H1 (cell line): ENCODE data around the gene DOCK10. TPM values are rescaled to one million over a fixed set of nuclear protein-coding genes. Genes with fewer than 3 reads are reported as not detected.

Source experiments
- BCL11A ChIP-seq, 2 experiments: IDR thresholded peaks; one replicate each; pipeline ENCODE4 v1.6.1; 2011; ENCODE audit warnings: low read depth in 2 of 2, low read length in 2 of 2, mild to moderate bottlenecking in 2 of 2
- CBX8 ChIP-seq: fragments of 300-800, 300-1000 bp; sonication (generic); IDR thresholded peaks from 2 replicates; pipeline ENCODE4 v1.7.1; 2016; ENCODE audit warnings: low read depth, low read length, borderline replicate concordance
- CHD2 ChIP-seq: IDR thresholded peaks from 2 replicates; pipeline ENCODE4 v1.6.1; 2012; ENCODE audit warnings: low read length, improper control_type of control experiment
- RAD21 ChIP-seq, 2 experiments: IDR thresholded peaks in 1 of 2; conservative IDR thresholded peaks in 1 of 2; 2 replicates each; pipeline ENCODE4 v1.6.1; 2011; ENCODE audit warnings: low read depth in 2 of 2, low read length in 2 of 2, improper control_type of control experiment in 1 of 2, inconsistent platforms in 1 of 2, mild to moderate bottlenecking in 1 of 2, moderate library complexity in 1 of 2
- polyA plus RNA-seq, 7 experiments: library from polyadenylated mRNA; depleted of rRNA in 3 of 7; stranded (reverse) in 5 of 7; unstranded in 2 of 7; fragments of >200 nt in 5 of 7; fragments of 200-250 nt in 2 of 7; gene quantifications; 1 replicate in 5 of 7; 2 replicates in 1 of 7; 4 replicates in 1 of 7; pipeline versions ENCODE4 v1.2.1 to v1.2.3, GENCODE V29; 2011 to 2013; ENCODE audit warnings: missing spikeins in 2 of 7, mixed read lengths in 2 of 7
- total RNA-seq: library from RNA; stranded (reverse); fragmentation: NEBNext Ultra II Directional; extraction: Animal tissue kit (Norgen Biotek cat#: 25700); gene quantifications from 2 replicates; pipeline ENCODE4 v1.2.1, GENCODE V29; 2021
- TF ChIP-seq, protein P1 (sequence below): fragments of 300-600 bp; sonication (generic); IDR thresholded peaks from 2 replicates; pipeline ENCODE4 v1.7.1; 2012; ENCODE audit warnings: low read length, moderate library complexity, mild to moderate bottlenecking, inconsistent platforms; ENCODE audit not compliant: insufficient replicate concordance
- TF ChIP-seq, protein P2 (sequence below): IDR thresholded peaks from 2 replicates; pipeline ENCODE4 v1.6.1; 2012; ENCODE audit warnings: inconsistent platforms

The DOCK10 gene
- total and polyA plus RNA-seq, 2 of the 8 experiments (the other 6 are each of a cell fraction or from before 2014, with no cell fraction given) = 0.33 to 1.6 TPM

DNA sequence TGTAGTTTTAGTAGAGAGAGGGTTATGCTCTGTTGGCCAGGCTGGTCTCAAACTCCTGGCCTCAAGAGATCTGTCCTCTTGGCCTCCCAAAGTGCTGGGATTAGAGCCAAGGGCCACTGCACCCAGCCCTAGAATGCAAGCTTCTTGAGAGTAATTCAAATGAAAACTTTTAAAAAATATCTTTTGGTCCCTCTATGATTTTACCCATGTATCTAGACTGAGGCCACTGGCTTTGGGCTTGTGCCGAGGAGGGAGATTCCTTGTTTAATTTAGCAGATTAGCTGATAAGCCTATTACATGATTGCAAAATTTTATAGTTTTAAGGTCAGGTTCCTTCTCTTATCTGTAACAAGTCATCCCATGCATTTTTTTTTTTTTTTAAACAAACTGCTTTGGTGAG, 266.6 kb downstream of the DOCK10 start (continued):
- TF ChIP-seq, protein P1, sequence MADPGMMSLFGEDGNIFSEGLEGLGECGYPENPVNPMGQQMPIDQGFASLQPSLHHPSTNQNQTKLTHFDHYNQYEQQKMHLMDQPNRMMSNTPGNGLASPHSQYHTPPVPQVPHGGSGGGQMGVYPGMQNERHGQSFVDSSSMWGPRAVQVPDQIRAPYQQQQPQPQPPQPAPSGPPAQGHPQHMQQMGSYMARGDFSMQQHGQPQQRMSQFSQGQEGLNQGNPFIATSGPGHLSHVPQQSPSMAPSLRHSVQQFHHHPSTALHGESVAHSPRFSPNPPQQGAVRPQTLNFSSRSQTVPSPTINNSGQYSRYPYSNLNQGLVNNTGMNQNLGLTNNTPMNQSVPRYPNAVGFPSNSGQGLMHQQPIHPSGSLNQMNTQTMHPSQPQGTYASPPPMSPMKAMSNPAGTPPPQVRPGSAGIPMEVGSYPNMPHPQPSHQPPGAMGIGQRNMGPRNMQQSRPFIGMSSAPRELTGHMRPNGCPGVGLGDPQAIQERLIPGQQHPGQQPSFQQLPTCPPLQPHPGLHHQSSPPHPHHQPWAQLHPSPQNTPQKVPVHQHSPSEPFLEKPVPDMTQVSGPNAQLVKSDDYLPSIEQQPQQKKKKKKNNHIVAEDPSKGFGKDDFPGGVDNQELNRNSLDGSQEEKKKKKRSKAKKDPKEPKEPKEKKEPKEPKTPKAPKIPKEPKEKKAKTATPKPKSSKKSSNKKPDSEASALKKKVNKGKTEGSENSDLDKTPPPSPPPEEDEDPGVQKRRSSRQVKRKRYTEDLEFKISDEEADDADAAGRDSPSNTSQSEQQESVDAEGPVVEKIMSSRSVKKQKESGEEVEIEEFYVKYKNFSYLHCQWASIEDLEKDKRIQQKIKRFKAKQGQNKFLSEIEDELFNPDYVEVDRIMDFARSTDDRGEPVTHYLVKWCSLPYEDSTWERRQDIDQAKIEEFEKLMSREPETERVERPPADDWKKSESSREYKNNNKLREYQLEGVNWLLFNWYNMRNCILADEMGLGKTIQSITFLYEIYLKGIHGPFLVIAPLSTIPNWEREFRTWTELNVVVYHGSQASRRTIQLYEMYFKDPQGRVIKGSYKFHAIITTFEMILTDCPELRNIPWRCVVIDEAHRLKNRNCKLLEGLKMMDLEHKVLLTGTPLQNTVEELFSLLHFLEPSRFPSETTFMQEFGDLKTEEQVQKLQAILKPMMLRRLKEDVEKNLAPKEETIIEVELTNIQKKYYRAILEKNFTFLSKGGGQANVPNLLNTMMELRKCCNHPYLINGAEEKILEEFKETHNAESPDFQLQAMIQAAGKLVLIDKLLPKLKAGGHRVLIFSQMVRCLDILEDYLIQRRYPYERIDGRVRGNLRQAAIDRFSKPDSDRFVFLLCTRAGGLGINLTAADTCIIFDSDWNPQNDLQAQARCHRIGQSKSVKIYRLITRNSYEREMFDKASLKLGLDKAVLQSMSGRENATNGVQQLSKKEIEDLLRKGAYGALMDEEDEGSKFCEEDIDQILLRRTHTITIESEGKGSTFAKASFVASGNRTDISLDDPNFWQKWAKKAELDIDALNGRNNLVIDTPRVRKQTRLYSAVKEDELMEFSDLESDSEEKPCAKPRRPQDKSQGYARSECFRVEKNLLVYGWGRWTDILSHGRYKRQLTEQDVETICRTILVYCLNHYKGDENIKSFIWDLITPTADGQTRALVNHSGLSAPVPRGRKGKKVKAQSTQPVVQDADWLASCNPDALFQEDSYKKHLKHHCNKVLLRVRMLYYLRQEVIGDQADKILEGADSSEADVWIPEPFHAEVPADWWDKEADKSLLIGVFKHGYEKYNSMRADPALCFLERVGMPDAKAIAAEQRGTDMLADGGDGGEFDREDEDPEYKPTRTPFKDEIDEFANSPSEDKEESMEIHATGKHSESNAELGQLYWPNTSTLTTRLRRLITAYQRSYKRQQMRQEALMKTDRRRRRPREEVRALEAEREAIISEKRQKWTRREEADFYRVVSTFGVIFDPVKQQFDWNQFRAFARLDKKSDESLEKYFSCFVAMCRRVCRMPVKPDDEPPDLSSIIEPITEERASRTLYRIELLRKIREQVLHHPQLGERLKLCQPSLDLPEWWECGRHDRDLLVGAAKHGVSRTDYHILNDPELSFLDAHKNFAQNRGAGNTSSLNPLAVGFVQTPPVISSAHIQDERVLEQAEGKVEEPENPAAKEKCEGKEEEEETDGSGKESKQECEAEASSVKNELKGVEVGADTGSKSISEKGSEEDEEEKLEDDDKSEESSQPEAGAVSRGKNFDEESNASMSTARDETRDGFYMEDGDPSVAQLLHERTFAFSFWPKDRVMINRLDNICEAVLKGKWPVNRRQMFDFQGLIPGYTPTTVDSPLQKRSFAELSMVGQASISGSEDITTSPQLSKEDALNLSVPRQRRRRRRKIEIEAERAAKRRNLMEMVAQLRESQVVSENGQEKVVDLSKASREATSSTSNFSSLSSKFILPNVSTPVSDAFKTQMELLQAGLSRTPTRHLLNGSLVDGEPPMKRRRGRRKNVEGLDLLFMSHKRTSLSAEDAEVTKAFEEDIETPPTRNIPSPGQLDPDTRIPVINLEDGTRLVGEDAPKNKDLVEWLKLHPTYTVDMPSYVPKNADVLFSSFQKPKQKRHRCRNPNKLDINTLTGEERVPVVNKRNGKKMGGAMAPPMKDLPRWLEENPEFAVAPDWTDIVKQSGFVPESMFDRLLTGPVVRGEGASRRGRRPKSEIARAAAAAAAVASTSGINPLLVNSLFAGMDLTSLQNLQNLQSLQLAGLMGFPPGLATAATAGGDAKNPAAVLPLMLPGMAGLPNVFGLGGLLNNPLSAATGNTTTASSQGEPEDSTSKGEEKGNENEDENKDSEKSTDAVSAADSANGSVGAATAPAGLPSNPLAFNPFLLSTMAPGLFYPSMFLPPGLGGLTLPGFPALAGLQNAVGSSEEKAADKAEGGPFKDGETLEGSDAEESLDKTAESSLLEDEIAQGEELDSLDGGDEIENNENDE = no peak
- TF ChIP-seq RAD21 (IDR thresholded peaks at IDR 0.05 in 1 of 2, conservative IDR thresholded peaks at IDR 0.05 in 1 of 2; ENCODE audit: low read depth in 2 of 2, low read length in 2 of 2) (no peak), CHD2 (no peak), CBX8 (no peak), BCL11A (IDR thresholded peaks at IDR 0.05; ENCODE audit: low read depth in 2 of 2, low read length in 2 of 2) (no peak)
- TF ChIP-seq, protein P2, sequence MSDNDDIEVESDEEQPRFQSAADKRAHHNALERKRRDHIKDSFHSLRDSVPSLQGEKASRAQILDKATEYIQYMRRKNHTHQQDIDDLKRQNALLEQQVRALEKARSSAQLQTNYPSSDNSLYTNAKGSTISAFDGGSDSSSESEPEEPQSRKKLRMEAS = no peak
